MV-4-11 (cell line): ENCODE results near the gene PRDM12.
"Not testable (repeated sequence)": the region's sequence is repeated elsewhere in the genome, so short reads cannot be mapped to it uniquely, and the experiment has no call there.

Experiments
- DNase-seq: peaks from one replicate; lab custom pipeline; 2025; lab: John Stamatoyannopoulos, UW

The PRDM12 gene

GRCh38 chr9:130665029-130665430, 636 bp downstream of the PRDM12 start:
- DNase-seq, result no peak

GRCh38 chr9:130665431-130666392, 1.3 kb downstream of the PRDM12 start:
- DNase-seq, result no peak

GRCh38 chr9:130666393-130667119, 2.2 kb downstream of the PRDM12 start:
- no peak for DNase-seq

GRCh38 chr9:130667120-130667435, 2.7 kb downstream of the PRDM12 start:
- no peak for DNase-seq

GRCh38 chr9:130668196-130668595, 3.8 kb downstream of the PRDM12 start:
- DNase-seq, result no peak

- no peak for DNase-seq
Measured at GRCh38 chr9:130668659-130669058, 4.3 kb downstream of the PRDM12 start.

GRCh38 chr9:130669965-130670364, 5.6 kb downstream of the PRDM12 start:
- DNase-seq, result no peak

- no peak for DNase-seq
Measured at GRCh38 chr9:130670644-130671043, 6.2 kb downstream of the PRDM12 start.

- DNase-seq, result peak; percentile 72
Measured at GRCh38 chr9:130672466-130672865, 8.1 kb downstream of the PRDM12 start.

- no peak for DNase-seq
Measured at GRCh38 chr9:130672933-130673615, 8.7 kb downstream of the PRDM12 start.

- no peak for DNase-seq
Measured at GRCh38 chr9:130675396-130675795, 11.0 kb downstream of the PRDM12 start.

- no peak for DNase-seq
Measured at GRCh38 chr9:130677252-130677651, 12.9 kb downstream of the PRDM12 start.

GRCh38 chr9:130680836-130681768, 16.7 kb downstream of the PRDM12 start:
- DNase-seq, result peak; percentile 88

- peak; percentile 24 for DNase-seq
Measured at GRCh38 chr9:130681769-130682420, 17.5 kb downstream of the PRDM12 start.

- DNase-seq, result peak; percentile 67
Measured at GRCh38 chr9:130682421-130683121, 18.2 kb downstream of the PRDM12 start.

GRCh38 chr9:130685104-130685503, 20.7 kb downstream of the PRDM12 start:
- DNase-seq, result no peak

- not testable (repeated sequence) for DNase-seq
Measured at GRCh38 chr9:130685945-130686344, 21.6 kb downstream of the PRDM12 start.

GRCh38 chr9:130687615-130688014, 23.2 kb downstream of the PRDM12 start:
- no peak for DNase-seq

- DNase-seq, result no peak
Measured at GRCh38 chr9:130688072-130688471, 23.7 kb downstream of the PRDM12 start.

- DNase-seq, result no peak
Measured at GRCh38 chr9:130689572-130689936, 25.2 kb downstream of the PRDM12 start.
